PC-9 (cell line): ENCODE data around the gene SIT1. TPM values are rescaled to one million over a fixed set of nuclear protein-coding genes. Genes with fewer than 3 reads are reported as not detected.

ENCODE experiments used
- BruUV-seq: library from RNA; stranded (reverse); fragments of 400-500 nt; replicated peaks from 2 replicates; lab custom pipeline; 2021; lab: Mats Ljungman, UMichigan
- CTCF ChIA-PET: fragments of 300-600 bp; sonication (Branson Sonifier 250); formaldehyde crosslinking; loops from one replicate; lab custom pipeline; 2022; ENCODE audit warnings: antibody characterized with exemption; lab: Charles Lee
- POLR2A ChIA-PET: fragments of 300-600 bp; sonication (Branson Sonifier 250); formaldehyde crosslinking; loops from one replicate; lab custom pipeline; 2022; ENCODE audit warnings: antibody characterized with exemption; ENCODE audit not compliant: unreplicated experiment; lab: Charles Lee
- DNase-seq, 2 experiments: peaks; one replicate each; pipeline versions ENCODE4 v3.0.0 to v3.0.0-alpha.2; 2015 to 2022; ENCODE audit warnings: mixed read lengths in 1 of 2
- H2AFZ ChIP-seq: fragments of 200-600 bp; sonication (generic); 2 replicates; pipeline ENCODE4 v1.8.1; 2017; ENCODE audit warnings: antibody characterized with exemption
- H3F3A ChIP-seq: fragments of 200-600 bp; sonication (generic); 2 replicates; pipeline ENCODE4 v1.8.1; 2017; ENCODE audit warnings: antibody characterized with exemption, mild to moderate bottlenecking, low read depth; ENCODE audit not compliant: insufficient read depth
- H3K27ac ChIP-seq: fragments of 200-600 bp; sonication (generic); 2 replicates; pipeline ENCODE4 v1.6.1; 2016; ENCODE audit warnings: mixed run types
- H3K27me3 ChIP-seq: fragments of 200-600 bp; sonication (generic); 2 replicates; pipeline ENCODE4 v1.6.1; 2016; ENCODE audit warnings: low read depth, mixed run types; ENCODE audit not compliant: insufficient read depth
- H3K36me3 ChIP-seq: fragments of 200-600 bp; sonication (generic); 2 replicates; pipeline ENCODE4 v1.6.1; 2016; ENCODE audit warnings: low read depth, mixed run types
- H3K4me1 ChIP-seq: fragments of 200-600 bp; sonication (generic); replicated peaks from 2 replicates; pipeline ENCODE4 v1.6.1; 2016; ENCODE audit warnings: mixed run types; ENCODE audit not compliant: insufficient read depth
- H3K4me2 ChIP-seq: fragments of 200-600 bp; sonication (generic); 2 replicates; pipeline ENCODE4 v1.6.1; 2017; ENCODE audit warnings: mixed run types
- H3K4me3 ChIP-seq: fragments of 200-600 bp; sonication (generic); 2 replicates; pipeline ENCODE4 v1.6.1; 2016; ENCODE audit warnings: mixed run types
- H3K79me2 ChIP-seq: fragments of 200-600 bp; sonication (generic); 2 replicates; pipeline ENCODE4 v1.6.1; 2017; ENCODE audit warnings: low read depth, mixed run types
- H3K9me2 ChIP-seq: fragments of 200-600 bp; sonication (generic); 2 replicates; pipeline ENCODE4 v1.8.1; 2017; ENCODE audit warnings: mild to moderate bottlenecking; ENCODE audit not compliant: insufficient read depth
- H3K9me3 ChIP-seq: fragments of 200-600 bp; sonication (generic); 2 replicates; pipeline ENCODE4 v1.8.1; 2016; ENCODE audit warnings: low read depth; ENCODE audit not compliant: insufficient read depth
- H4K20me1 ChIP-seq: fragments of 200-600 bp; sonication (generic); 2 replicates; pipeline ENCODE4 v1.8.1; 2017; ENCODE audit not compliant: insufficient read depth
- EZH2 ChIP-seq: fragments of 200-600 bp; sonication (generic); IDR thresholded peaks from 2 replicates; pipeline ENCODE4 v1.8.0; 2017; ENCODE audit warnings: antibody characterized with exemption, low read depth
- intact Hi-C: fragments of 100-400 bp; cut with micrococcal nuclease; formaldehyde crosslinking; loops from one replicate; pipeline ENCODE4 v1.10.0; 2022; ENCODE audit not compliant: unreplicated experiment
- total RNA-seq: library from RNA; stranded (reverse); gene quantifications from 2 replicates; pipeline ENCODE4 v1.2.3, GENCODE V29; 2021
- TF ChIP-seq, protein P1 (sequence below): fragments of 200-600 bp; sonication (generic); conservative IDR thresholded peaks from 2 replicates; pipeline ENCODE4 v1.6.1; 2017; ENCODE audit warnings: mixed run types, antibody characterized with exemption, mild to moderate bottlenecking, moderate library complexity

The SIT1 gene
- total RNA-seq, 1 experiment from 2014 or later = not detected

DNA sequence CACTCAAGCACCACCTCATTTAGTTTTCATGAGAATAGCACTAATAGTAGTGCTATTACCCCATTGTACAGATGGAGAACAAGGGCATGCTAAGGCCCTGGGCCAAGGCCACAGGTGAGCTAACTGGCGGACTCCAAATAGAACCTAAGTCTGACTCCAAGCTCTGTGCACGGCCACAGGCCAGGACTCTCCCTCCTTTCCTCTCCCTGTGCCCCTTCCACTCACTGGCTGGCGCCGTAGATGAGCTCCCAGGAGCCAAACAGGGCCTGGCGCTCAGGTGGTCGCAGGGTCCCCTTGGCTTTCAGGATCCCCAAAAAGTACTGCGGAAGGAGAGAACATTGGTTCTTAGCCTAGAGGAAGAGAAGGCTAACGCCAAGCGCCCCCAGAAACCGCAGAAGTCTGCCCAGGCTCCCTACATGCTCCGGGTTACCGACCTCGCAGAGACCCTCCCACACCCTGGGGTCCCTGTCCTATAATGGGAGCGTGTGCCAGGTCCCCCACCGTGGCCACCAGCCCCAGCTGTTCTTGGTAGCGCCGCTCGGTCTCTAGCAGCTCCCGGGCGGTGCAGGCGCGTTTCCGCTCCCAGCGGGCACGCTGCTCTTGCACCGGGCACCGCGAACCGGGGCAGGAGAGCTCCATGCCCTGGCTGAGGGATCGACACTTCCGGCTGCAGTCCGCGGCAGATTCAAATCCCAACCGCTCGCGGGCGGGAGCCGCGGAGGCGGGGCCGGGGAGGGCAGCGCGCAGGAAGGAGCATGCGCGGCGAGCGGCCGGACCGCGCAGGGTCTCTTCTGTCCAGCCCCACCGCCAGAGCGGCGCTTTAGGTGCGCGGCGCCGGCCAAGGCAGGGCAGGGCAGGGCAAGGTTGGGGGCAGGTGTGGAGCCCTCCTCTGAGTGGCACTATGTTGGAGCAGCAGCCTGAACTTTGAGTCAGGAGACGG, 14.1 kb upstream of the SIT1 start, which contains the start of gene ARHGEF39:
Gene ARHGEF39 (minus strand): TSS at position 665 of the 940 bp plus-strand sequence. CDS start 26 bp downstream, at position 639.
- ChIA-PET POLR2A (interaction anchor here (0.7 kb wide), 2 partner anchors 18 to 65 kb away, joined by 3 read pairs; no protein-coding TSS in a partner anchor), CTCF (interaction anchor here (0.5 to 2.0 kb wide), 5 partner anchors 32 to 168 kb away, joined by 3 to 8 read pairs (median 3); no protein-coding TSS in a partner anchor)
- H3K4me3 ChIP-seq = peak within 1 kb of the TSS; percentile 81
- intact Hi-C loops = no loop called here
- peak; percentile 70 to 84 for DNase-seq
- peak within 1 kb of the TSS; percentile 86 for H2AFZ ChIP-seq
- H3F3A ChIP-seq = peaks cover 7% of the 10 kb centered on the region; the same call in 1 of the 2 replicates
- H3K27ac ChIP-seq = no peak within 1 kb of the TSS
- peaks cover 16% of the 10 kb centered on the region for H3K4me1 ChIP-seq
- H3K27me3 ChIP-seq = no peaks in the 10 kb centered on the region
- H3K36me3 ChIP-seq = no peaks in the 10 kb centered on the region
- H3K9me3 ChIP-seq = no peaks in the 10 kb centered on the region
- no peak for TF ChIP-seq EZH2
- TF ChIP-seq, protein P1, sequence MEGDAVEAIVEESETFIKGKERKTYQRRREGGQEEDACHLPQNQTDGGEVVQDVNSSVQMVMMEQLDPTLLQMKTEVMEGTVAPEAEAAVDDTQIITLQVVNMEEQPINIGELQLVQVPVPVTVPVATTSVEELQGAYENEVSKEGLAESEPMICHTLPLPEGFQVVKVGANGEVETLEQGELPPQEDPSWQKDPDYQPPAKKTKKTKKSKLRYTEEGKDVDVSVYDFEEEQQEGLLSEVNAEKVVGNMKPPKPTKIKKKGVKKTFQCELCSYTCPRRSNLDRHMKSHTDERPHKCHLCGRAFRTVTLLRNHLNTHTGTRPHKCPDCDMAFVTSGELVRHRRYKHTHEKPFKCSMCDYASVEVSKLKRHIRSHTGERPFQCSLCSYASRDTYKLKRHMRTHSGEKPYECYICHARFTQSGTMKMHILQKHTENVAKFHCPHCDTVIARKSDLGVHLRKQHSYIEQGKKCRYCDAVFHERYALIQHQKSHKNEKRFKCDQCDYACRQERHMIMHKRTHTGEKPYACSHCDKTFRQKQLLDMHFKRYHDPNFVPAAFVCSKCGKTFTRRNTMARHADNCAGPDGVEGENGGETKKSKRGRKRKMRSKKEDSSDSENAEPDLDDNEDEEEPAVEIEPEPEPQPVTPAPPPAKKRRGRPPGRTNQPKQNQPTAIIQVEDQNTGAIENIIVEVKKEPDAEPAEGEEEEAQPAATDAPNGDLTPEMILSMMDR = no peak
- H3K9me2 ChIP-seq = no peaks in the 10 kb centered on the region
- TSS peak; percentile 38 for BruUV-seq
- no peaks in the 10 kb centered on the region for H4K20me1 ChIP-seq
- H3K4me2 ChIP-seq = peak within 1 kb of the TSS; percentile 85
- 0 out of 2 replicates have a peak, but pooled peaks cover 16% of the 10 kb centered on the region for H3K79me2 ChIP-seq

DNA sequence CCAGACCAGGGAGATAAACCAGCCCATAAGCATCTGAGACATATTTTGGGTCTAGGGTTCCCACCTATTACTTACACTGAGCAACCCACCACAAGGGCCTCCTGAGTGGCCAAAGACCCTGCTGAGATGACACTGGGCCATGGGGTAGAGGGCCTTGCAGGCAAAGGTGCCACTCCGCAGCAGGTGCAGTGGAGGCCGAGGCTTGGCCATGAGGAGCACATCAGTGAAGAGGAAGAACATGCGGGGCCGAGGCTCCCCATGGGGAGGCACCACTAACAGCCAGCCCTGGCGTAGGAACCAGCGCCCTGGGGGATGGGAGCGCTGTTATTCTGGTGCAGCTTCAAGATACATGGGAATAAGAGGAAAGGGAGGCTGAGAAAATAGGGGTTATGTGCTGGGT, 11.7 kb upstream of the SIT1 start:
- POLR2A ChIA-PET = interaction anchor here (0.5 to 1.0 kb wide), 3 partner anchors 29 to 84 kb away, joined by 3 to 9 read pairs (median 3); no protein-coding TSS in a partner anchor
- intact Hi-C loops = no loop called here
- Histone ChIP-seq H2AFZ (no peak overlapping the region), H4K20me1 (no peaks in the 10 kb centered on the region), H3K9me2 (no peaks in the 10 kb centered on the region), H3K79me2 (0 out of 2 replicates have a peak, but pooled peaks cover 16% of the 10 kb centered on the region), H3K4me1 (peaks cover 28% of the 10 kb centered on the region), H3K27ac (no peak overlapping the region), H3K27me3 (no peaks in the 10 kb centered on the region), H3K9me3 (no peaks in the 10 kb centered on the region), H3K36me3 (no peaks in the 10 kb centered on the region), H3F3A (peaks cover 19% of the 10 kb centered on the region; the same call in 1 of the 2 replicates), H3K4me2 (no peak overlapping the region), H3K4me3 (no peak overlapping the region)
- CTCF ChIA-PET = no interaction called here
- no peak for TF ChIP-seq EZH2
- TF ChIP-seq, protein P1 = no peak
- BruUV-seq = no TSS peak
- DNase-seq = no peak

DNA sequence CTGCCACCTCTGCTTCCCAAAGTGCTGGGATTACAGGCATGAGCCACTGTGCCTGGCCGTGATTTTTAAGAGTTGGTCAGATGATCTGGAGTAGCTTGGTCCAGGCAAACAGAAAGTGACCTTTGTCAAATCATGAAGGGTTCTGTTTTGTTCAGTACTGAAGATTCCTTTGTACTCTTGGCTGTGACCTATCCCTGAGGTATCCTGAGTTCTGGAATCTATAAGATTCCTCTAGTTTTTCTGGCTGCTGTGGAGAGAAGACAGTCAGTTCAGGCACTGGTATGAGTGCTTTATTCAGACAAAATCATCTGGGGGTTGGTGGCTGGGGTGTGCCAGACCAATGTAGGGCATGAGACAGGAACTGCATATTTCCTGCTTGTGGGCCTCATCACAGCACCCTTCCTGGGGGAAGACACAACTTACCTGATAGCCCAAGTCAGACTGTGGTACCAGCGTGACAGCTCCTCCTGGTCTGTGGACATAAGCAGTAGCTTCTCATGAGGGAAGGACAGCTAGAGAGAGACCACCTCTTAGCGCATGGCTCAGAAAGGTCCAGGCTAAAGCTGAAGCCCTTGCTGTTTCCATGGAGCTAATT, 11.1 kb upstream of the SIT1 start:
- no TSS peak for BruUV-seq
- Histone ChIP-seq H3K4me2 (no peak overlapping the region), H3F3A (peaks cover 20% of the 10 kb centered on the region; the same call in 1 of the 2 replicates), H3K9me2 (no peaks in the 10 kb centered on the region), H3K27me3 (no peaks in the 10 kb centered on the region), H3K79me2 (0 out of 2 replicates have a peak, but pooled peaks cover 16% of the 10 kb centered on the region), H3K9me3 (no peaks in the 10 kb centered on the region), H3K4me1 (peaks cover 33% of the 10 kb centered on the region), H4K20me1 (no peaks in the 10 kb centered on the region), H2AFZ (no peak overlapping the region), H3K27ac (no peak overlapping the region), H3K36me3 (no peaks in the 10 kb centered on the region), H3K4me3 (no peak overlapping the region)
- TF ChIP-seq, protein P1 = no peak
- TF ChIP-seq EZH2 = no peak
- ChIA-PET POLR2A (interaction anchor here (0.5 to 1.0 kb wide), 3 partner anchors 29 to 85 kb away, joined by 3 to 9 read pairs (median 3); no protein-coding TSS in a partner anchor), CTCF (interaction anchor here (0.9 to 1.2 kb wide), 3 partner anchors 35 to 71 kb away, joined by 3 to 5 read pairs (median 4); partner anchors contain the start of gene CREB3)
- DNase-seq = no peak
- intact Hi-C loops = no loop called here
